ENCODE measurements around the gene LAMA2.

LAMA2 gene

DNA sequence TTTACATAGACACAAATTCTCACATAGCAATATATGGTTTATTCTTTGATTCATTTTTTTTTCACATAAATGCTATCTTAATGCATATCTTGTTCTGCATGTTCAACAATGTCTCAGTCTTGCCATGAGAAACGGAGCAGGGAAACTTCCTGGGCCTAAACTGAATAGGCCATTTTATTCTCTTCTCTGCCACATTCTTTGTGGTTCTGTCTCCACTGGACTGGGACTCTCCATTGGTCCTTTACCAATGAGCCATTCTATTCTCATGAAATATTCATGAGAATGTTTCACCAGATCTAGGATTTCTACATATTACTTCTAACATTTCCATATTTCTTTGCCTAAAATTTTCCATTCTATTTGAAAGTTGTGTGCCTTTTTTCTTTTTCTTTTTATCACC, 42.8 kb downstream of the LAMA2 start:
- no peak for DNase-seq (ENCODE audit: low read depth in 1 of 2, low spot score in 1 of 2)
- TF ChIP-seq JUND (IDR thresholded peaks at IDR 0.05; ENCODE audit: low read depth), result no peak
- in situ Hi-C loops (cut with HindIII; ENCODE audit: low pct_unique_long_range_greater_than_20kb, low sequenced_read_pairs), result no loop called here

DNA sequence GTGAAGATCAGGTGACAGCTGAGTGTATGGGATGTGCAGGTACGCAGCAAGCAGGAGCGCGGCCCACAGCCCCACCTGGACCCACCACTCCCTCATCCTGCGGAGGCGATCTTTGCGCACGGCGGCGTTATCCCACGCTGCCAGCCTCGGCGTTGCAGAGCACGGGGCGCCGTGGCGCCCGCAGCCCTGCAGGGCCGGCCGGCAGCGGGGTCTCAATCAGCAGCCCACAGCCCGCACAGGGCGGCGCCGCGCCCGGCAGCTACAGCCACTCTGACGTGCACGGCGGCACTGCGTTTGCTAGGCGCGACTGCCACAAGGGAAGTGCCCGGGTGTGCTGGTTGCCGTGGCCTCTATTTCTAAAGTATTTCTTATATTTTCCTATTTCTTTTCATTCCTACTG, 46.9 kb downstream of the LAMA2 start:
- no peak for DNase-seq (ENCODE audit: low read depth in 1 of 2, low spot score in 1 of 2)
- in situ Hi-C loops (cut with HindIII; ENCODE audit: low pct_unique_long_range_greater_than_20kb, low sequenced_read_pairs), result no loop called here
- no peak for TF ChIP-seq JUND (IDR thresholded peaks at IDR 0.05; ENCODE audit: low read depth)

DNA sequence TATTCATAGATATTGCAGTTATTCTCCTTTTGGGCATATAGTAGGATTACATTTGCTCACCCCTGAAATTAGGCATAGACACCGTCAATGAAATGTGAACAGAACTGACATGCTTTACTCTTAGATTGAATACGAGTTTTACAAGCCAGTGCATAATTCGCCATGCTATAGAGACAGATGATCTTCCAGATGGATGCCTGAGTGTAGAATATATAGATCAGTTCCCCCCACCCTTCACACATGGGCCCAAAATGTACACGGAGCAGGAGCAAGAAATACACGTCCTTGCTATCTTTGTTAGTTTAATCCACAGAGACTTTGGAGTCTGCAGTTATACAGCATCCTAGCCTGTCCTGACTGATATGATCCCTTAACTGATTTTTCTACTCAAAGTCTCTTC, 47.4 kb downstream of the LAMA2 start:
- no peak for DNase-seq (ENCODE audit: low read depth in 1 of 2, low spot score in 1 of 2)
- in situ Hi-C loops (cut with HindIII; ENCODE audit: low pct_unique_long_range_greater_than_20kb, low sequenced_read_pairs), result no loop called here
- TF ChIP-seq JUND (IDR thresholded peaks at IDR 0.05; ENCODE audit: low read depth), result no peak

DNA sequence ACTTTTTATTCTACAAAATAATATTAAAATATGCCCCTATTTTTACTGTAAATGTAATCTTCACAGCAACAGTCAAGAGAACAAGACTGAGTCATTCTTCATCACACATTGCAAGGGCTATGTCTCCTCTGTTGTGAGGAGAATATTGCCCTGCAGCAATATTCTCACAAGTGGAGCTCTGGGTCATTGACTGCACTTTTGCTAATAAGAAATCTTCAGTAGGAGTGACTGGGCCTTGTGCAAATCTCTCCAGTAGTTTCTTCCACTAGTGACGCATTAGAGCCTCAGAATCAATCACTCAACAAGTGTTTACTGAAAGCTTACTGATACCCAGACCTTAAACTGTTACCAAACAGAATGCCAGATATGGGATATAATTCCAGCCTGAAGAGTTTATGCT, 49.1 kb downstream of the LAMA2 start:
- DNase-seq (ENCODE audit: low read depth in 1 of 2, low spot score in 1 of 2), result no peak
- in situ Hi-C loops (cut with HindIII; ENCODE audit: low pct_unique_long_range_greater_than_20kb, low sequenced_read_pairs), result no loop called here
- no peak for TF ChIP-seq JUND (IDR thresholded peaks at IDR 0.05; ENCODE audit: low read depth)

DNA sequence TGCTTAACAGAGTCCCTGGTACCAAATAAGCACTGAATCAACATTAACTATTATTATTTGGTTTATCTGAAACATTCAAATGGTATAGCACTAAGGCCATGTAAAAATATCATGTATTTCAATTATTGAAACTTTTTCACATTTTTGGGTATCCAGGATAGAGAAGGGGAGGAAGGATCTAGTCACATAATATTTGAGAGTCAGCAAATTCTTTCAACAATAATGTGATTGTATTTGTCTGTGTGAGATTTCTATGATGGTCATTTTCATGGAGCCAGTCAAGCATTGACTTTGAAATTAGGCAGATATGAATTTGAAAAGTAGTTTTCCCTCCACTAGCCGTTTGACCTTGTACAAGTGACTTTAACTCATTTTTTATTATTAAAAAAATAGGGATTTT, 67.9 kb downstream of the LAMA2 start:
- TF ChIP-seq JUND (IDR thresholded peaks at IDR 0.05; ENCODE audit: low read depth), result no peak
- in situ Hi-C loops (cut with HindIII; ENCODE audit: low pct_unique_long_range_greater_than_20kb, low sequenced_read_pairs), result no loop called here
- DNase-seq (ENCODE audit: low read depth in 1 of 2, low spot score in 1 of 2), result no peak

DNA sequence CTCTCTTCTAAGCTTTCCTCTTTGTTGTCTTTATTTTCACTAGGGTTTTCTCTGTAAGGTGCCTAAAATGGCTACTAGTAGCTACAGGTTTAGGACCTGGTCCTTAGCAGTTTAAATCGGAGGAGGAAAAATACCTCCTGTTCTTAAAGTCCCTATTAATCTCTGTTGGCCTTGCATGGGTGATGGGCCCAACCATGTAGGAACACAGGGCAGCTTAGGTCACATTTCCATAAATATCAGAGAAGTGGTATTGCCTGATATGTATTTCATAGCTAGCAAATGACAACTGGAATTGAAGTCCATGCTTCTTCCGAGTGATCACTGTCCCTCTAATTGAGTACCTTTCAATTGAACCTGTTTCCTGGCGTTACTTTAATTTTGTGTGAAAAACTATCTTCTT, 70.0 kb downstream of the LAMA2 start:
- no peak for DNase-seq (ENCODE audit: low read depth in 1 of 2, low spot score in 1 of 2)
- no peak for TF ChIP-seq JUND (IDR thresholded peaks at IDR 0.05; ENCODE audit: low read depth)
- in situ Hi-C loops (cut with HindIII; ENCODE audit: low pct_unique_long_range_greater_than_20kb, low sequenced_read_pairs), result no loop called here

DNA sequence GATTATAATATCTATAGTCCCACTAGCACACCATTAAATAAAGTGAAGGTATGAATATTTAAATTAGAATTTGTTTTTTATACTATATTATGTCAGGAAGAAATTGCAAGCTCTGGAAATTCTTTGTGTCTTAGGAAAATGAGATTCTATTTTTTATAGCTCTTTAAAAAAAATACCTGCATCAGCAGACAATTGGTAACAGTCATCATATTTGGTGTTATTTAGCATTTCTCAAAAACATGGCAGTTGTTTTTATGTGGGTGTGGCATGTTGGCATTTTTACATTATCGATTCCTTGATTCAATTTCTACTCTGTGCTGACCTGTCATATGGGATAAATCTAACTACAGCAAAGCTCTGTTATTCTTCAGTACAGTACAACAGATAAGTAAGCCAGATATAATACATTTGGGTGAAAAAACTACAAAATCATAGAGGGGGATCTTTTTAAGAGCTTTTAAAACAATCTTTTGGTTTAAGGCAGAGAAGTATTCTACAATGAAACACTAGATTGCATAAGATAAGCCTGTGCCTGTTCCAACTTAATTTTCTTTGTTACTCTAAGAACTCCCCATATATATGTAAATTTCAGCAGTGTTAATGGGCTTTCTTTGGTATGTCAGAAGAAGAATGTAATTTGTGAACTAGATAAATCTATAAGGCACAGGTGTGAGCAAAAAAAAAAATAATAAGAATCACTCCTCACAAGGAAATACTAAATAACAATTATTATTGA, 71.5 kb downstream of the LAMA2 start:
- no peak for DNase-seq (ENCODE audit: low read depth in 1 of 2, low spot score in 1 of 2)
- no peak for TF ChIP-seq JUND (IDR thresholded peaks at IDR 0.05; ENCODE audit: low read depth)
- in situ Hi-C loops (cut with HindIII; ENCODE audit: low pct_unique_long_range_greater_than_20kb, low sequenced_read_pairs), result no loop called here

DNA sequence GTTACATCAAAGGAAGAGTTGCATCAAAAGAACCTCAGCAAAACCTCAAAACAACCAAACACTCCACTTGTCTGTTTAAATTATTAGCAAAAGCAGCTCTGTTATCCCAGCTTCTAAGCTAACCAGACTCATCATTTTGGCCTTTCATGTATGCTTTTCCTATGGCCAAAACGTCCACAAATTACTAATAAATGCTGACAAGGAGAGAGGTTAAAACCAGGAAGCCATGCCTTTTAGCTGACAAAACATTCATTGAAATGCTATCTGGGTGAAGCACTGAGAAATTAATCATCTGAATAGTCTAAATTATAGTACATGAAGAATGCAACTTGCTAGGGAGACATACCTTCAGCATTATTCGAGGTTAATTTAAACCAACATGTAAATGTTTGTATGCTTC, 80.6 kb downstream of the LAMA2 start:
- no peak for TF ChIP-seq JUND (IDR thresholded peaks at IDR 0.05; ENCODE audit: low read depth)
- no peak for DNase-seq (ENCODE audit: low read depth in 1 of 2, low spot score in 1 of 2)
- in situ Hi-C loops (cut with HindIII; ENCODE audit: low pct_unique_long_range_greater_than_20kb, low sequenced_read_pairs), result no loop called here

DNA sequence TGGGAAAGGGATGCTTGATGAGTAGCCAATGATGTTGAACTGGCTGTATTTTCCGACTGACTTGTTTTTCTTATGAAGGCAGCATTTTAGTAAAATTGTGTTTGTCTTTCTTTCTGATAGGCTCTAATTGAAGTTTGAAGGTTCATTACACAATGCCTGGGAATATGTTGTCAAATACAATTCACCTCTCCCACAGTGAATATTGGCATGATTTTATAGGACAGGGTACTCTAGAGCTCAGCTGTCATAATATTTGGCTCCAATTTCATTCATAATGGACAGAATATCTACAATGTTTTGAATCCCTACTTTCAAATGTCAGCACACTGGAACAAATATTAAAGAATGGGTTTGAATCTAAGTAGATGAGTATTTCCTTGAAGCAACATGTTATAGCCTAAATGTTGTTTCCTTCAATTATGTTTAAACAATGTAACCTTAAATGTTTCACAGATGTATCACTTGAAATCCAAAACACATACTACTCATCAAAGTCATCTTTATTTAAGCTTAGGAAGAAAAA, 81.4 kb downstream of the LAMA2 start:
- no peak for TF ChIP-seq JUND (IDR thresholded peaks at IDR 0.05; ENCODE audit: low read depth)
- in situ Hi-C loops (cut with HindIII; ENCODE audit: low pct_unique_long_range_greater_than_20kb, low sequenced_read_pairs), result no loop called here
- DNase-seq (ENCODE audit: low read depth in 1 of 2, low spot score in 1 of 2), result no peak

DNA sequence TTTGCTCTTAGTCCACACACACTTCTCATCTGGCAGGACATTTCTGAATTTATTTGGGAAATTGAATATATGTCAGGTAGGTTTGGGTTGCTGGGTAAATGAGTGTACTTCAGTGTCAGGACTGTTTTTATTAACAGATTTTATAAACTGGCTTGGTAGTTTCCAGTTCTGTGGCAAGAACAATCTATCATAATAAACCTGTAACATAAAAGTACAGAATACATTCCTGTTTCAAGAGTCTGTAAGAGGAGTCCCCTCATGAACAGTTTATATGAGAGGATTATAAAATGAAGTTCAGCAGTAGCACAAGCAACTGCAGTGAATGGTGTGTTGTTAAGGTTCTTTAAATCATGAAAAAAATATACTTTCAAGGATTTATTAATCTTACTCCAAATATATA, 81.8 kb downstream of the LAMA2 start:
- in situ Hi-C loops (cut with HindIII; ENCODE audit: low pct_unique_long_range_greater_than_20kb, low sequenced_read_pairs), result no loop called here
- no peak for TF ChIP-seq JUND (IDR thresholded peaks at IDR 0.05; ENCODE audit: low read depth)
- no peak for DNase-seq (ENCODE audit: low read depth in 1 of 2, low spot score in 1 of 2)

DNA sequence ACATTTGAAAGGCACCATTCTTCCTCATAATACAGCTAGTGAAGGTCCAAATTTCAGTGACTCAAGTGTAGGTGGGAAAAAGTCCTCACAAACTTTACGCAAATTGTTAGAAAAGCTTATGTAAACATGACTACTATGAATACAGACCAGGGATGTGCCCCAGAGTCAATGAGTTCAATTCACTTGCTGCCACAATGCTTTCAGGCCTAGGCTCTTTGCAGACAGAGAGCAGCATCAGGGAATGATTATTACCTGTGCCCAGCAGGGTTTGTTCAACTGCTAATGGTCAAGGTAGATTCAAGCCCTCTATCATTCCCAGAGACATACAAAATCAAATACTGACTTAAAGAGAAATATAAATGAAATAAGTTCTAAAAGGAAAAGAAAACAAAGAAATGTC, 84.0 kb downstream of the LAMA2 start:
- in situ Hi-C loops (cut with HindIII; ENCODE audit: low pct_unique_long_range_greater_than_20kb, low sequenced_read_pairs), result no loop called here
- TF ChIP-seq JUND (IDR thresholded peaks at IDR 0.05; ENCODE audit: low read depth), result no peak
- DNase-seq (ENCODE audit: low read depth in 1 of 2, low spot score in 1 of 2), result no peak

DNA sequence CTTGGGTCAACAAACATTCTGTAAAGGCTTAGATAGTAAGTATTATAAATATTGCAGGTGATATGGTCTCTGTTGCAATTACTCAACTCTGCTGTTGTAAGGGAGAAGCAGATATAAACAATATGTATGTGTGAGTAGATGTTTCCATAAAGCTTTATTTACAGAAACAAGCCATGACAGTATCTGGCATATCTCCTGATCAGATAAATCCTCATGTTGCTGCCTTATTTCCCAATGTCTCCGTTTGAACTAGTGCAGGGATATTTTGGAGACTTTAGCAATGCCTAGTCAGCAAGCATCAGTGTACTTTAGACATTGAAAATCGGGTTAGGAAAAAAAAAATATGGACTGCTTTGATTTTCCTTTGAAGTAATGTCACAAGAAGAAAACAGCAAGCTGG, 96.1 kb downstream of the LAMA2 start:
- DNase-seq (ENCODE audit: low read depth in 1 of 2, low spot score in 1 of 2), result peak in 1 of 2 experiments; percentile 5
- no peak for TF ChIP-seq JUND (IDR thresholded peaks at IDR 0.05; ENCODE audit: low read depth)
- in situ Hi-C loops (cut with HindIII; ENCODE audit: low pct_unique_long_range_greater_than_20kb, low sequenced_read_pairs), result no loop called here

DNA sequence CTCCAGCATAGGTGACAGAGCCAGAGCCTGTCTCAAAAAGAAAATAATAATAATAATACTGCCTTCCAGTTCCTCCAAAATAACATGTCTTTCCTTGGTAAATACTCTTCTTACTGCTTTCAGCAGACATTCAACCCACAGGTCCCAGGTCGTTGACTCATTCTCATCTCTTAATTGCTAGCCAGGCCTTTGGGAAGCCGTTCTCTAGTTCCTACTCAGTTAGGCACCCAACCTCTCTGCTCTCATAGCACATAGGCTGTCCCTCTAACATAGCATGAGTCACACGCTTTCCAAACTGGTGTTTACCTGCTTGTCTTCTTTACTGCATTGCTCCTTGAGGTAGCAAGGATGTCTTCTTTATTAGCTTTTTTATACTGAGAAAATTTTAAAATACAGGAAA, 98.8 kb downstream of the LAMA2 start:
- DNase-seq (ENCODE audit: low read depth in 1 of 2, low spot score in 1 of 2), result no peak
- in situ Hi-C loops (cut with HindIII; ENCODE audit: low pct_unique_long_range_greater_than_20kb, low sequenced_read_pairs), result no loop called here

DNA sequence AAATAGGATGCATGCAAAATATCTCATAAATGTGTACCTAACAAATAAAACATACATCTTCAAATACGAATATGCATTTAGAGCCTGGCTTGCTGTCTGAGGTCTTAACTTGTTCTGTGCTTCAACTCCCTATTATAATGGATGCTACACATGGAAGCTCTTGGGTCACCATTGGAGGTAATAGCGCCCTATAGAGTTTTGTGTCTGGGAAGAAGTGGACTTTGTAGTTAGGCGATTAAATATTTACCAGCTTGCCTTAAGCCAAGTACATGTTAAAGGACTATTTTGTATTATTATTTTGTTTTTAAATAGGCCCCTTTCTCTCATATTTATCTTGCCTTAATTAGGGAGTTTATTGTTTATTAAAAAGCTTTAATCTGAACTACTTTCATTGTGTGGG, 107.4 kb downstream of the LAMA2 start:
- no peak for TF ChIP-seq JUND (IDR thresholded peaks at IDR 0.05; ENCODE audit: low read depth)
- no peak for DNase-seq (ENCODE audit: low read depth in 1 of 2, low spot score in 1 of 2)
- in situ Hi-C loops (cut with HindIII; ENCODE audit: low pct_unique_long_range_greater_than_20kb, low sequenced_read_pairs), result no loop called here

More for the DNA sequence above, 98.8 kb downstream of the LAMA2 start:
- TF ChIP-seq JUND (IDR thresholded peaks at IDR 0.05; ENCODE audit: low read depth), result no peak
